WI38 (cell line): ENCODE data around the gene SNX5.

Experiments
- H3K4me3 ChIP-seq: 2 replicates; pipeline ENCODE4 v1.5.1; 2011; ENCODE audit warnings: low read depth, mild to moderate bottlenecking, control low read depth, low read length
- TF ChIP-seq, protein P1 (sequence below): IDR thresholded peaks from 2 replicates; pipeline ENCODE4 v1.5.1; 2012; ENCODE audit warnings: low read depth, mild to moderate bottlenecking, control low read depth, low read length

The SNX5 gene

DNA sequence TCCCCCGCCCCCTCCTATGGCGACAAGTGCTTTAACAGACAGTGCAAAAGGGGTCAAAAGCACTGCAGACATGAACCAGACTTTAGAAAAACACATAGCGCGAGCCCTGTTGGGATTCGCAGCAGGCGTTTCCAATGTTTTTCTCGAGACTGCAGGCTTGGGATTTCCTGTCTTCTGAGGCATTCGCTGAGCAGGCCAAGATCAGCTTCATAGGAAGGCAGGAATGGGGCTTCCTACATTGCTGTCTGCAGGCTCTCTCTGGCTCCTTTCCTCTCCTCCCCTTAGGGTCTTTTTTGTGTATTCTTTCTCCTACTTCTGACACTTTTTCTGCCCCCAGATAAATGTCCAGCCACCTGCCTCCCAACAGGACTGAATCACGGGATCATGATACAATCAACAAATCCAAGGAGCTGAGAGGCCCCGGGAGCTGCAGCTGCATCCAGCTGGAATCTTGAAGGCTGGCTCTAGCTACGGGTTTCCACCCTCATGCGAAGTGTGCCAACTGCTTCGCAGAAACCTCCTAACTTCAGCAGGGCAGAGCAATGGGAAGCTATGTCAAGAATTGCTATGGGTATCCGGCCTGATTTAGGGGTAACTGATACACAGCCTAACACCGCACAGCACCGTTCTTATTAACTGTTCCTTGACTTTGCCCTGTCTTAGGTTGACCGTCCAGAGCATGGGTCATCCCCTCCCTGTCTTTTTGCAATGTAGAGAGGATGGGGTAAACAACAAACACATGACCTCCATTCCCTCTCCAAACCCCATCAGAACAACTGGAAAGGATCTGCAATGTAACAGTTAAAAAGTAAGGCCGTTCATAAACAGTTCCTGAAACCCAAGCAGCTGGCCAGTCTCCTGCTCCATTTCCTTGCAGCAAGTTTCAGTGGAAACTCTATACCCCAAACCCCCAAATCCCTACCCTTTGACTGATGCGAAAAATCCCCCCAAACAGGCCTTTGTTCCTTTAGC, 31.5 kb downstream of the SNX5 start:
- TF ChIP-seq, protein P1, sequence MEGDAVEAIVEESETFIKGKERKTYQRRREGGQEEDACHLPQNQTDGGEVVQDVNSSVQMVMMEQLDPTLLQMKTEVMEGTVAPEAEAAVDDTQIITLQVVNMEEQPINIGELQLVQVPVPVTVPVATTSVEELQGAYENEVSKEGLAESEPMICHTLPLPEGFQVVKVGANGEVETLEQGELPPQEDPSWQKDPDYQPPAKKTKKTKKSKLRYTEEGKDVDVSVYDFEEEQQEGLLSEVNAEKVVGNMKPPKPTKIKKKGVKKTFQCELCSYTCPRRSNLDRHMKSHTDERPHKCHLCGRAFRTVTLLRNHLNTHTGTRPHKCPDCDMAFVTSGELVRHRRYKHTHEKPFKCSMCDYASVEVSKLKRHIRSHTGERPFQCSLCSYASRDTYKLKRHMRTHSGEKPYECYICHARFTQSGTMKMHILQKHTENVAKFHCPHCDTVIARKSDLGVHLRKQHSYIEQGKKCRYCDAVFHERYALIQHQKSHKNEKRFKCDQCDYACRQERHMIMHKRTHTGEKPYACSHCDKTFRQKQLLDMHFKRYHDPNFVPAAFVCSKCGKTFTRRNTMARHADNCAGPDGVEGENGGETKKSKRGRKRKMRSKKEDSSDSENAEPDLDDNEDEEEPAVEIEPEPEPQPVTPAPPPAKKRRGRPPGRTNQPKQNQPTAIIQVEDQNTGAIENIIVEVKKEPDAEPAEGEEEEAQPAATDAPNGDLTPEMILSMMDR = no peak
- H3K4me3 ChIP-seq = peak overlapping the region; percentile 35

DNA sequence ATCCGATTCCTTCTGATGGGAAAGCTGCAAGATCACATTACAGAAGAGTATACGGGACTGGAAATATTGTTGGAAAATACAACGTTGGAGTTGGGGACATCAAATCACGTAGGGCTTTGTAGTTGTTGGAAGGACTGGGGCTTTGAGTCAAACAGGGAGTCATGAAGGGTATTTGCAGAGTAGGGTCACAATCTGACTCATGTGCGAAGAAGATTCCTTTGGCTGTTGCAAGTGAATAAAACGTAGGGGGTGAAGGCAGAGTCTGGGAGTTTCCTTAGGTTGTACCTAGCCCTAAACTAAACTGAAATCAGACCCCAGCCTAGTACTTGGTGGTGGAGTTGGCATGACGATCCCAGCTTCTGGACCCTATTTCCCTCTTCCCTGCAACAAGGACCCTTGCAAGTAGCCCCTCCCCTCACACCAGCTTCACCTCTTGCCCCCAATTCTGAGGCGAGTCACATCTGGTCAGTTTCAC, 32.3 kb downstream of the SNX5 start:
- H3K4me3 ChIP-seq = peak overlapping the region; percentile 35
- TF ChIP-seq, protein P1 = no peak

DNA sequence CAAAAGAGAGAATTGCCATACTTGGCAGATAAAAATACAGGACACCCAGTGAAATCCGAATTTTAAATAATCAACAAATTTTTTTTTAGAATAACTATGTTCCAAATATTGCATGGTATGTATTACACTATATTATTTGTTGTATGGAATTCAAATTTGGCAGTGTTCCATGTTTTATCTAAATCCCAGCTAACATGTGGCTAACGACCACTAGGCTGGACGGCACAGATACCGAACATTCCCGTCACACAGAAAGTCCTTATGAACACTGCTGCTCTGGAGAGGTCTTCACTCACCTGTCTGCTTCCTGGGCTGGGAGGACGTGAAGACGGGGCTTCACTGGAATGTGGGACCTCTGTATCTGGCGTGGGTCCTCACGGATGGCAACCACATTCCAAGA, 32.8 kb downstream of the SNX5 start:
- TF ChIP-seq, protein P1 = no peak
- H3K4me3 ChIP-seq = no peak overlapping the region

DNA sequence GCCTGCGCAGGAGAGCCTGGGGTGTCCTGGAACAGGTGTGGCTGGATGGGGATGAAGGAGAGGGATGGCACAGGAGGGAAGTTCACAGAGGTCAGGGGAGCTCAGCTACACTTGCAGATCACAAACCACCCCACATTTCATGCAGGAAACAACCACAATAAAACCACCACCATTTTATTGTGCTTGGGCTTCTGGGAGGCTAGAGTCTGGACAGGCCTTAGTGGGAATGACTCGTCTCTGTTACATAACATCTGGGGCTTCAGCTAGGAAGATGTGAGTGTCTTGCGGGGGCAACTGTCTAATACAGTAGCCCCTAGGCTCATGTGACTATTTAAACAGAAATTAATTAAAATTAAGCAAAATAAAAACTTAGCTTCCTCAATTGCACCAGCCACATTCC, 33.4 kb downstream of the SNX5 start:
- H3K4me3 ChIP-seq = no peak overlapping the region
- TF ChIP-seq, protein P1 = no peak

- H3K4me3 ChIP-seq = no peak overlapping the region
- TF ChIP-seq, protein P1 = no peak
These were observed 34.3 kb downstream of the SNX5 start for GRCh38 chr20:17934141-17934862.

- H3K4me3 ChIP-seq = no peak overlapping the region
- TF ChIP-seq, protein P1 = no peak
These were observed 34.9 kb downstream of the SNX5 start for GRCh38 chr20:17933711-17934110.
